GM23338 (cell line): Measurements from ENCODE around the gene SLC51A.

Experiments
- CREB1 ChIP-seq: fragments of 250-450 bp; sonication (Bioruptor Pico); IDR thresholded peaks from 2 replicates; pipeline ENCODE4 v1.5.0; 2020; ENCODE audit warnings: low read depth, mild to moderate bottlenecking, moderate library complexity
- CTCF ChIP-seq, 2 experiments: fragments of 200-600 bp in 1 of 2; sonication (generic) in 1 of 2; conservative IDR thresholded peaks; 2 replicates each; pipeline versions ENCODE4 v1.5.1 to v1.6.1; 2016 to 2017; ENCODE audit warnings: antibody characterized with exemption in 2 of 2, low read depth in 2 of 2, mild to moderate bottlenecking in 2 of 2, moderate library complexity in 1 of 2
- EZH2 ChIP-seq: fragments of 200-600 bp; sonication (generic); IDR thresholded peaks from one replicate; pipeline ENCODE4 v1.8.0; 2017; ENCODE audit warnings: antibody characterized with exemption, mild to moderate bottlenecking, low read depth; ENCODE audit not compliant: unreplicated experiment
- EZH2phosphoT487 ChIP-seq: fragments of 200-600 bp; sonication (generic); IDR thresholded peaks from one replicate; pipeline ENCODE4 v1.8.1; 2018; ENCODE audit warnings: antibody characterized with exemption; ENCODE audit not compliant: unreplicated experiment
- JUNB ChIP-seq: IDR thresholded peaks from one replicate; pipeline ENCODE4 v1.6.1; 2016; ENCODE audit warnings: antibody characterized with exemption; ENCODE audit not compliant: unreplicated experiment
- NANOG ChIP-seq: IDR thresholded peaks from 2 replicates; pipeline ENCODE4 v1.6.1; 2016; ENCODE audit warnings: antibody characterized with exemption, borderline replicate concordance
- POLR2AphosphoS5 ChIP-seq: IDR thresholded peaks from 2 replicates; pipeline ENCODE4 v1.6.1; 2016; ENCODE audit warnings: antibody characterized with exemption, low read depth
- TF ChIP-seq, protein P1 (sequence below): IDR thresholded peaks from one replicate; pipeline ENCODE4 v1.6.1; 2018; ENCODE audit warnings: antibody characterized with exemption; ENCODE audit not compliant: unreplicated experiment
- TF ChIP-seq, protein P2 (sequence below): IDR thresholded peaks from 2 replicates; pipeline ENCODE4 v1.6.1; 2016; ENCODE audit warnings: antibody characterized with exemption

DNA sequence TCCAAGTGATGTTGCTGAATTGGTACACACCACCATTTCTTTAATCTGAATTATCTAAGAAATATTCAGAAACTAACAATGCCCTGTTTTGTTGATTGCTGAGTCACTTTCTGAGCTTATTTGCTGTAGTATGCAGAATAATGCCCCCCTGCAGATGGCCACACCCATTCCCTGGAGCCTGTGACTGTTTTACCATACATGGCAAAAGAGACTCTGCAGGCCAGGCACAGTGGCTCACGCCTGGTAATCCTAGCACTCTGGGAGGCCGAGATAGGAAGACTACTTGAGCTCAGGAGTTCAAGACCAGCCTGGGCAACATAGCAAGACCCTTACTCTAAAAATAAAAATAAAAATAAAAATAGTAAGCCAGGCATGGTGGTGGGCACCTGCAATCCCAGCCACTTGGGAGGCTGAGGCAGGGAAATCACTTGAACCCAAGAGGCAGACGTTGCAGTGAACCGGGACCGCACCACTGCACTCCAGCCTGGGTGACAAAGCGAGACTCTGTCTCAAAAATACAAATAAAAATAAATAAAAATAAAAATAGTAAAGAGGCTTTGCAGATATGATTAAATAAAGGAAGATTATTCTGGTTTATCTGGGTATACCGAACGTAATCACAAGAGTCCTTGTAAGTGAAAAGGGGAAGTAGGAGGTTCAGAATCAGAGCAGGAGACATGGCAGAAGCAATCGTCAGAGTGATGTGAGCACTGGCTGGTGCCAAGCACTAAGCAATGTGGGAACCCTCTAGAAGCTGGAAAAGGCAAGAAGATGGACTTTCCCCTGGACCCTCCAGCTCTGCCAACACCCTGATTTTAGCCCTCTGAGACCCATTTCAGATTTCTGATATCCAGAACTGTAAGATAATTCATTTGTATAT is 52.2 kb downstream of the SLC51A start:
- TF ChIP-seq CTCF (conservative IDR thresholded peaks at IDR 0.05; ENCODE audit: low read depth in 2 of 2): no peak
- TF ChIP-seq EZH2phosphoT487: no peak
- TF ChIP-seq POLR2AphosphoS5: no peak
- no peak for TF ChIP-seq EZH2
- TF ChIP-seq, protein P1, sequence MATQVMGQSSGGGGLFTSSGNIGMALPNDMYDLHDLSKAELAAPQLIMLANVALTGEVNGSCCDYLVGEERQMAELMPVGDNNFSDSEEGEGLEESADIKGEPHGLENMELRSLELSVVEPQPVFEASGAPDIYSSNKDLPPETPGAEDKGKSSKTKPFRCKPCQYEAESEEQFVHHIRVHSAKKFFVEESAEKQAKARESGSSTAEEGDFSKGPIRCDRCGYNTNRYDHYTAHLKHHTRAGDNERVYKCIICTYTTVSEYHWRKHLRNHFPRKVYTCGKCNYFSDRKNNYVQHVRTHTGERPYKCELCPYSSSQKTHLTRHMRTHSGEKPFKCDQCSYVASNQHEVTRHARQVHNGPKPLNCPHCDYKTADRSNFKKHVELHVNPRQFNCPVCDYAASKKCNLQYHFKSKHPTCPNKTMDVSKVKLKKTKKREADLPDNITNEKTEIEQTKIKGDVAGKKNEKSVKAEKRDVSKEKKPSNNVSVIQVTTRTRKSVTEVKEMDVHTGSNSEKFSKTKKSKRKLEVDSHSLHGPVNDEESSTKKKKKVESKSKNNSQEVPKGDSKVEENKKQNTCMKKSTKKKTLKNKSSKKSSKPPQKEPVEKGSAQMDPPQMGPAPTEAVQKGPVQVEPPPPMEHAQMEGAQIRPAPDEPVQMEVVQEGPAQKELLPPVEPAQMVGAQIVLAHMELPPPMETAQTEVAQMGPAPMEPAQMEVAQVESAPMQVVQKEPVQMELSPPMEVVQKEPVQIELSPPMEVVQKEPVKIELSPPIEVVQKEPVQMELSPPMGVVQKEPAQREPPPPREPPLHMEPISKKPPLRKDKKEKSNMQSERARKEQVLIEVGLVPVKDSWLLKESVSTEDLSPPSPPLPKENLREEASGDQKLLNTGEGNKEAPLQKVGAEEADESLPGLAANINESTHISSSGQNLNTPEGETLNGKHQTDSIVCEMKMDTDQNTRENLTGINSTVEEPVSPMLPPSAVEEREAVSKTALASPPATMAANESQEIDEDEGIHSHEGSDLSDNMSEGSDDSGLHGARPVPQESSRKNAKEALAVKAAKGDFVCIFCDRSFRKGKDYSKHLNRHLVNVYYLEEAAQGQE: no peak
- TF ChIP-seq, protein P2, sequence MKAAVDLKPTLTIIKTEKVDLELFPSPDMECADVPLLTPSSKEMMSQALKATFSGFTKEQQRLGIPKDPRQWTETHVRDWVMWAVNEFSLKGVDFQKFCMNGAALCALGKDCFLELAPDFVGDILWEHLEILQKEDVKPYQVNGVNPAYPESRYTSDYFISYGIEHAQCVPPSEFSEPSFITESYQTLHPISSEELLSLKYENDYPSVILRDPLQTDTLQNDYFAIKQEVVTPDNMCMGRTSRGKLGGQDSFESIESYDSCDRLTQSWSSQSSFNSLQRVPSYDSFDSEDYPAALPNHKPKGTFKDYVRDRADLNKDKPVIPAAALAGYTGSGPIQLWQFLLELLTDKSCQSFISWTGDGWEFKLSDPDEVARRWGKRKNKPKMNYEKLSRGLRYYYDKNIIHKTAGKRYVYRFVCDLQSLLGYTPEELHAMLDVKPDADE: no peak
- TF ChIP-seq CREB1 (CRISPR knock-in tag): no peak
- no peak for TF ChIP-seq JUNB
- no peak for TF ChIP-seq NANOG
